Right atrium auricular region (tissue), 2 donors: ENCODE measurements around the gene SMIM44. TPM values are rescaled to one million over a fixed set of nuclear protein-coding genes. Genes with fewer than 3 reads are reported as not detected.

Experiments used
- DNase-seq: peaks from one replicate; pipeline ENCODE4 v3.0.0-alpha.2; 2019; ENCODE audit warnings: low spot score
- H3K27ac ChIP-seq, 2 donors: fragments of 200-600 bp; sonication (generic); 1 replicate in 1 of 2; 2 replicates in 1 of 2; pipeline ENCODE4 v1.5.1; 2016 to 2019
- H3K27me3 ChIP-seq, 2 donors: fragments of 200-600 bp; sonication (generic); one replicate each; pipeline versions ENCODE4 v1.5.1 to v1.6.0; 2017 to 2019
- H3K36me3 ChIP-seq: fragments of 200-600 bp; sonication (generic); one replicate; pipeline ENCODE4 v1.5.1; 2016
- H3K4me1 ChIP-seq, 2 donors: fragments of 200-600 bp; sonication (generic); one replicate each; pipeline versions ENCODE4 v1.5.1 to v1.6.0; 2017 to 2019
- H3K4me3 ChIP-seq, 2 donors: fragments of 200-600 bp; sonication (generic); 1 replicate in 1 of 2; 2 replicates in 1 of 2; pipeline ENCODE4 v1.5.1; 2017 to 2019; ENCODE audit warnings: mild to moderate bottlenecking in 1 of 2, moderate library complexity in 1 of 2
- H3K9me3 ChIP-seq, 2 donors: fragments of 200-600 bp; sonication (generic); one replicate each; pipeline ENCODE4 v1.5.1; 2019
- CTCF ChIP-seq, 2 donors: fragments of 200-600 bp; sonication (generic); IDR thresholded peaks; one replicate each; pipeline ENCODE4 v1.5.1; 2019; ENCODE audit warnings: antibody characterized with exemption in 2 of 2
- total RNA-seq, 2 donors: library from RNA; depleted of rRNA; stranded (reverse); fragments of >200 nt; gene quantifications; one replicate each; pipeline ENCODE4 v1.1.0, GENCODE V29; 2016

SMIM44 gene
- total RNA-seq, 2 donors from 2014 or later, result not detected

GRCh38 chr19:3481241-3482090 is 1.8 kb downstream of the SMIM44 start:
- no peaks in the 10 kb centered on the region for H3K36me3 ChIP-seq
- TF ChIP-seq CTCF (IDR thresholded peaks at IDR 0.05), result no peak
- no peak overlapping the region for H3K4me3 ChIP-seq
- peaks cover 0 to 10% of the 10 kb centered on the region in 2 donors for H3K27me3 ChIP-seq
- H3K9me3 ChIP-seq, result no peaks in the 10 kb centered on the region
- DNase-seq, result no peak
- H3K27ac ChIP-seq, result no peak overlapping the region
- no peaks in the 10 kb centered on the region for H3K4me1 ChIP-seq

DNA sequence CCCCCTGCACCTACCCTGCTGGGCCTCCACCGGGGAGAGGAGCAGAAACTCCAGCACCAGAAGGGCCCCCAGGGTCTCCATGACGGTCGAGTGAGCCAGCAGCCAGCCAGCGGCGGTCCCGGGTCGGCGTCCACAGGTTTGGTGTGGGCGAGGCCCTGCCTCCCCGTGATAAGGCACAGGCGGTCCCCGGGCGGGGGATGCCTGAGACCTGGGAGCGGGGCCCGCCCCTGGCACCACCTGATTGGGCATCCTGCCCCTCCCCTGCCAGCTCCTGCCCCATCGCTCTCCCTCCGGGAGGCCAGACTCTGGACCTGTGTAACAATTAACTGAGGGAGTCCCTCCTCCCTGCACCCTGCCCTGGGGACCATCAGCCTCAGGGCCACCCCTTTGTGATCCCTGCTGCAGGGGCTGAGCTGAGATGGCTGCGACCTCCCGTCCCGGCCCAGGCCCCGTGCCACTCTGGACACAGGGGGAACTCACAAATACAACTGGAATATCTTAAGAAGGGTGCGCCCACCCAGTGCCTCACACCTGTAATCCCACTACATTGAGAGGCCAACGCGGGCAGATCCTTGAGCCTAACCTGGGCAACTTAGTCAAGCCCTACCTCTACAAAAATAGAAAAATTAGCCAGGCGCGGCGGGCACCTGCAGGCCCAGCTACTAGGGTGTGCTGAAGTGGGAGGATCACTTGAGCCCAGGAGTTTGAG is 2.7 kb downstream of the SMIM44 start, which contains the start of gene SMIM24:
Gene SMIM24, minus strand, starts transcription at position 143 of the 709 bp plus-strand sequence. Its CDS starts 62 bp downstream, at position 81.
- H3K4me3 ChIP-seq, result no peak within 1 kb of the TSS
- H3K9me3 ChIP-seq, result no peaks in the 10 kb centered on the region
- H3K4me1 ChIP-seq, result no peaks in the 10 kb centered on the region
- H3K36me3 ChIP-seq, result no peaks in the 10 kb centered on the region
- H3K27me3 ChIP-seq, result peaks cover 0 to 10% of the 10 kb centered on the region in 2 donors
- H3K27ac ChIP-seq, result no peak within 1 kb of the TSS
- TF ChIP-seq CTCF (IDR thresholded peaks at IDR 0.05), result no peak
- no peak for DNase-seq

- Histone ChIP-seq H3K4me3 (no peak overlapping the region), H3K36me3 (no peaks in the 10 kb centered on the region), H3K4me1 (no peaks in the 10 kb centered on the region), H3K9me3 (no peaks in the 10 kb centered on the region), H3K27me3 (peaks cover 0 to 10% of the 10 kb centered on the region in 2 donors), H3K27ac (no peak overlapping the region)
- DNase-seq, result no peak
- TF ChIP-seq CTCF (IDR thresholded peaks at IDR 0.05), result no peak
These were observed 3.4 kb downstream of the SMIM44 start for GRCh38 chr19:3479834-3480215.

DNA sequence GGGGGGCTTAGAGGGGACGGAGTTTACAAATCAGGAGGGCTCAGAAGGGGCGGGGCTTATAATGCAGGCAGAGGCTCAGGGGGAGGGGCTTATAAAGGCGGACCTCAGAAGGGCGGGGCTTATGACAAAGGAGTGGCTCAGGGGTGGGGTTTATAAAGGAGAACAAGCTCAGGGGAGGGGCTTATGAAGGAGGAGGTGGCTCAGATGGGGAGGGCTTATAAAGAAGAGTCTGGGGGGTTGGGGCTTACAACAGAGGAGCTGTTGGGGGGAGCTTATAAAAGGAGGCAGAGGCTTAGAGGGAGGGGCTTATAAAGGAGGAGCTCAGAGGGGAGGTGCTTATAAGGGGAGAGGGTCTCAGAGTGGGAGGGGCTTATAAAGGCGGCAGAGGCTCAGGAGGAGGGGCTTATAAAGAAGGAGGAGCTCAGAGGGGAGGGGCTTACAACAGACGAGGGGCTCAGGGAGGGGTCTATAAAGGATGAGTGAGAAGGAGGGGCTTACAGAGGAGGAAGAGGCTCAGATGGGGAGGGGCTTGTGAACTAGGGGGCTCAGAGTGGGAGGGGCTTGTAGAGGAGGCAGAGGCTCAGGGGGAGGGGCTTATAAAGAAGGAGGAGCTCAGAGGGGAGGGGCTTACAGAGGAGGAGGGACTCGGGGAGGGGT is 3.9 kb downstream of the SMIM44 start:
- TF ChIP-seq CTCF (IDR thresholded peaks at IDR 0.05), result no peak
- Histone ChIP-seq H3K27ac (no peak overlapping the region), H3K36me3 (no peaks in the 10 kb centered on the region), H3K27me3 (peaks cover 0 to 10% of the 10 kb centered on the region in 2 donors), H3K4me1 (no peaks in the 10 kb centered on the region), H3K9me3 (no peaks in the 10 kb centered on the region), H3K4me3 (no peak overlapping the region)
- no peak for DNase-seq

DNA sequence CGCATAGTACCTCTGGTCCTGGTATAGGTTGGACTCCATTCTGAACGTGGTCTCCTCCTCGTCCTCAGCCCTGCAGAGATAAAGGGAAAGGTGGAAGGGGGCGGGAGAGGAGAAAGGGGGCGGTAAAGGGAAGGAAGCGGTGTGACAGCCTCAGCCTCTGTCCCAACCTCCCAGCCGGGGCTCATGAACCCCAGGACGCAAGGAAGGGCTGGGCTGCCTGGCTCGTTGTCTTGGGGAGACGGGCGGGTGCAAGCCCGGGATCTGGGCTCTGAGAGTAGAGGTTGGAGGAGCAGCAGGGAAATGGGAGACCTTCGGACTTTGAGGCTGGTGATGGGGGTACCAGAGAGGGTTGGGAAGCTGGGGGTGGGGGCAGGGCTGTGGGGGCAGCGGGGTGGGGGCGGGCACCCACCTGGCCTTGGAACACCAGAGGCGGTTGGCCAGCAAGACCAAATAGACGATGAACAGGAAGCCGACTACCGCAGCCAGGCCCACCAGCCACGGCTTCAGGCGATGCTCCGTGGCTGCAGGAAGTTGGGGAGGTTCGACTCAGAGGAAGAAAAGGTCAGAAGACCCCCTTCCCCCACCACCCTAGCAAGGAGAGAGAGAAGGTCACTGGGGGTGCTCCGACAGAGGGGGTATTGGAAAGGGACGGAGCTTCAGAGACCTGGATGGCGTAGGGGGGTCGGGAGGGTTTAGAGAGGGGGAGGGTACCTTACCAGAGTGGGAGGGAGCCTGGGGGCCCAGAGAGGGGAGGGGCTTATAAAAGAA is 4.6 kb downstream of the SMIM44 start:
- DNase-seq, result no peak
- Histone ChIP-seq H3K27ac (no peak overlapping the region), H3K36me3 (no peaks in the 10 kb centered on the region), H3K9me3 (no peaks in the 10 kb centered on the region), H3K27me3 (peaks cover 0 to 10% of the 10 kb centered on the region in 2 donors), H3K4me1 (no peaks in the 10 kb centered on the region), H3K4me3 (no peak overlapping the region)
- TF ChIP-seq CTCF (IDR thresholded peaks at IDR 0.05), result no peak
